ENCODE data around the gene MFSD11. TPM values are rescaled to one million over a fixed set of nuclear protein-coding genes. Genes with fewer than 3 reads are reported as not detected.
A peak's percentile ranks its signal among the peaks of the same experiment; 100 is the strongest.

MFSD11 gene
- total and polyA plus RNA-seq, 7 donors = 6.6 to 46.2 (median 27.5) TPM

- Histone ChIP-seq H3K27ac (peak overlapping the region; percentile 88 to 98 (median 95)), H3K4me3 (peak overlapping the region in 3 of 4 donors; percentile 6 to 41 (median 39)), H3K4me1 (peaks cover 0 to 97% (median 94%) of the 10 kb centered on the region in 4 donors), H3K9me3 (no peaks in the 10 kb centered on the region), H3K36me3 (no peaks in the 10 kb centered on the region), H3K27me3 (no peaks in the 10 kb centered on the region)
- intact Hi-C loops (cut with DNase I) = no loop called here
- 76 to 84% methylated on average over 8 of the region's 8 CpGs for WGBS, 2 donors
- no peak for DNase-seq
- TF ChIP-seq POLR2A (IDR thresholded peaks at IDR 0.05) (no peak), CTCF (IDR thresholded peaks at IDR 0.05) (no peak), POLR2AphosphoS5 (IDR thresholded peaks at IDR 0.05) (no peak), EP300 (IDR thresholded peaks at IDR 0.05) (no peak)
Observed at GRCh38 chr17:76700270-76700616, 37.7 kb upstream of the MFSD11 start.

GRCh38 chr17:76700617-76701470 is 37.1 kb upstream of the MFSD11 start:
- no peaks in the 10 kb centered on the region for H3K36me3 ChIP-seq
- peak; percentile 91 for DNase-seq
- TF ChIP-seq POLR2A (IDR thresholded peaks at IDR 0.05) (peak; percentile 22 to 49), POLR2AphosphoS5 (IDR thresholded peaks at IDR 0.05) (peak; percentile 57 to 83 (median 74)), EP300 (IDR thresholded peaks at IDR 0.05) (no peak)
- no peaks in the 10 kb centered on the region for H3K9me3 ChIP-seq
- H3K27ac ChIP-seq = peak overlapping the region; percentile 88 to 98 (median 95)
- H3K27me3 ChIP-seq = no peaks in the 10 kb centered on the region
- peak overlapping the region; percentile 6 to 41 (median 23) for H3K4me3 ChIP-seq
- 71 to 79% methylated on average over 33 of the region's 33 CpGs for WGBS, 2 donors
- H3K4me1 ChIP-seq = peaks cover 0 to 97% (median 92%) of the 10 kb centered on the region in 4 donors
- intact Hi-C loops (cut with DNase I) = no loop called here

GRCh38 chr17:76701471-76701967 is 36.4 kb upstream of the MFSD11 start:
- Histone ChIP-seq H3K4me1 (peaks cover 0 to 95% (median 88%) of the 10 kb centered on the region in 4 donors), H3K4me3 (peak overlapping the region in 3 of 4 donors; percentile 6 to 41 (median 39)), H3K27ac (peak overlapping the region; percentile 88 to 98 (median 95)), H3K27me3 (no peaks in the 10 kb centered on the region), H3K36me3 (no peaks in the 10 kb centered on the region), H3K9me3 (no peaks in the 10 kb centered on the region)
- no peak for DNase-seq
- WGBS, 2 donors = 80 to 82% methylated on average over 11 of the region's 11 CpGs
- intact Hi-C loops (cut with DNase I) = no loop called here
- TF ChIP-seq POLR2A (IDR thresholded peaks at IDR 0.05) (no peak), EP300 (IDR thresholded peaks at IDR 0.05) (no peak), CTCF (IDR thresholded peaks at IDR 0.05) (no peak), POLR2AphosphoS5 (IDR thresholded peaks at IDR 0.05) (no peak)

GRCh38 chr17:76702076-76702475 is 35.8 kb upstream of the MFSD11 start:
- H3K4me1 ChIP-seq = peaks cover 0 to 95% (median 88%) of the 10 kb centered on the region in 4 donors
- WGBS, 2 donors = 64 to 85% methylated on average over 2 of the region's 2 CpGs
- TF ChIP-seq POLR2A (IDR thresholded peaks at IDR 0.05) = no peak
- no peak for TF ChIP-seq CTCF (IDR thresholded peaks at IDR 0.05)
- H3K4me3 ChIP-seq = no peak overlapping the region
- no peak for DNase-seq
- H3K36me3 ChIP-seq = no peaks in the 10 kb centered on the region
- no peaks in the 10 kb centered on the region for H3K9me3 ChIP-seq
- peak overlapping the region; percentile 88 to 98 (median 95) for H3K27ac ChIP-seq
- intact Hi-C loops (cut with DNase I) = no loop called here
- H3K27me3 ChIP-seq = no peaks in the 10 kb centered on the region

GRCh38 chr17:76702941-76703637 is 34.8 kb upstream of the MFSD11 start:
- no peak for TF ChIP-seq CTCF (IDR thresholded peaks at IDR 0.05)
- TF ChIP-seq POLR2A (IDR thresholded peaks at IDR 0.05) = no peak
- no peak for TF ChIP-seq EP300 (IDR thresholded peaks at IDR 0.05)
- TF ChIP-seq POLR2AphosphoS5 (IDR thresholded peaks at IDR 0.05) = no peak
- Histone ChIP-seq H3K4me3 (no peak overlapping the region), H3K27ac (peak overlapping the region; percentile 88 to 98 (median 95)), H3K36me3 (no peaks in the 10 kb centered on the region), H3K27me3 (no peaks in the 10 kb centered on the region), H3K9me3 (no peaks in the 10 kb centered on the region), H3K4me1 (peaks cover 0 to 95% (median 88%) of the 10 kb centered on the region in 4 donors)
- peak; percentile 65 for DNase-seq
- intact Hi-C loops (cut with DNase I) = no loop called here
- WGBS, 2 donors = 94 to 95% methylated on average over 10 of the region's 10 CpGs

All from sigmoid colon (tissue), 7 donors.